GM12865 (cell line): ENCODE measurements around the gene TTC28.
"Not testable (repeated sequence)": the region's sequence is repeated elsewhere in the genome, so short reads cannot be mapped to it uniquely, and the experiment has no call there.

ENCODE experiments used
- DNase-seq: peaks from one replicate; pipeline ENCODE4 v3.0.0; 2010; ENCODE audit warnings: low read depth
- H3K4me3 ChIP-seq: 2 replicates; pipeline ENCODE4 v1.5.1; 2011; ENCODE audit warnings: mild to moderate bottlenecking, low read depth, low read length, control low read depth
- TF ChIP-seq, protein P1 (sequence below): IDR thresholded peaks from 2 replicates; pipeline ENCODE4 v1.5.1; 2011; ENCODE audit warnings: low read length, control low read depth, low read depth, inconsistent platforms; ENCODE audit not compliant: insufficient read depth; ENCODE audit errors: missing control alignments

The TTC28 gene

DNA sequence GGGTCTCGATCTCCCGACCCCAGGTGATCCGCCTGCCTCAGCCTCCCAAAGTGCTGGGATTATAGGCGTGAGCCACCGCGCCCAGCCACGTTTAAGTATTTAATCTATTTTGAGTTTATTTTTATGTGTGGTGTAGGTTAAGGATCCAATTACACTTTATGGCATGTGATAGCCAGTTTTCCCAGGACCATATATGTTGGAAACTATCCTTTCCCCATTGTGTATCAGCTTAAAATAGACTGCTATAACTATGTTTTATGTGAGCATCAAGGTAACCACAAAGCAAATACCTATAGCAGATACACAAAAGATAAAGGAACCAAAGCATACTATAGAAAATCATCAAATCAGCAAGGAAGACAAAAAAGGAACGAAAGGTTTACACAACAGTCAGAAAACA is 42.4 kb downstream of the TTC28 start:
- H3K4me3 ChIP-seq: no peak overlapping the region
- no peak for DNase-seq
- TF ChIP-seq, protein P1, sequence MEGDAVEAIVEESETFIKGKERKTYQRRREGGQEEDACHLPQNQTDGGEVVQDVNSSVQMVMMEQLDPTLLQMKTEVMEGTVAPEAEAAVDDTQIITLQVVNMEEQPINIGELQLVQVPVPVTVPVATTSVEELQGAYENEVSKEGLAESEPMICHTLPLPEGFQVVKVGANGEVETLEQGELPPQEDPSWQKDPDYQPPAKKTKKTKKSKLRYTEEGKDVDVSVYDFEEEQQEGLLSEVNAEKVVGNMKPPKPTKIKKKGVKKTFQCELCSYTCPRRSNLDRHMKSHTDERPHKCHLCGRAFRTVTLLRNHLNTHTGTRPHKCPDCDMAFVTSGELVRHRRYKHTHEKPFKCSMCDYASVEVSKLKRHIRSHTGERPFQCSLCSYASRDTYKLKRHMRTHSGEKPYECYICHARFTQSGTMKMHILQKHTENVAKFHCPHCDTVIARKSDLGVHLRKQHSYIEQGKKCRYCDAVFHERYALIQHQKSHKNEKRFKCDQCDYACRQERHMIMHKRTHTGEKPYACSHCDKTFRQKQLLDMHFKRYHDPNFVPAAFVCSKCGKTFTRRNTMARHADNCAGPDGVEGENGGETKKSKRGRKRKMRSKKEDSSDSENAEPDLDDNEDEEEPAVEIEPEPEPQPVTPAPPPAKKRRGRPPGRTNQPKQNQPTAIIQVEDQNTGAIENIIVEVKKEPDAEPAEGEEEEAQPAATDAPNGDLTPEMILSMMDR: no peak

DNA sequence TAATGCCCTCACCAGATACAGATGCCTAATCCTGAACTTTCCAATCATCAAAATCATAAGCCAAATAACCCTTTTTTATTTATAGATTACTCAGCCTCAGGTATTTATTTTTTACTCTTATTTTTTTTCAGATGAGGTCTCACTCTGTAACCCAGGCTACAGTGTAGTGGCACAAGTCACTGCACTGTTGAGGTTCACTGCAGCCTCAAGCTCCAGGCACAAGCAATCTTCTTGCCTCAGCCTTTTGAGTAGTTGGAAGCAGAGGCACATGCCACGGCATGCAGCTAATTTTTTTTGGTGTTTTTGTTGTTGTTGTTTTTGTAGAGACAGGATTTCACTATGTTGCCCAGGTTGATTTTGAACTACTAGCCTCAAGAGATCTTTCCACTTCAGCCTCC is 49.5 kb downstream of the TTC28 start:
- no peak for DNase-seq
- H3K4me3 ChIP-seq: no peak overlapping the region
- TF ChIP-seq, protein P1: no peak

DNA sequence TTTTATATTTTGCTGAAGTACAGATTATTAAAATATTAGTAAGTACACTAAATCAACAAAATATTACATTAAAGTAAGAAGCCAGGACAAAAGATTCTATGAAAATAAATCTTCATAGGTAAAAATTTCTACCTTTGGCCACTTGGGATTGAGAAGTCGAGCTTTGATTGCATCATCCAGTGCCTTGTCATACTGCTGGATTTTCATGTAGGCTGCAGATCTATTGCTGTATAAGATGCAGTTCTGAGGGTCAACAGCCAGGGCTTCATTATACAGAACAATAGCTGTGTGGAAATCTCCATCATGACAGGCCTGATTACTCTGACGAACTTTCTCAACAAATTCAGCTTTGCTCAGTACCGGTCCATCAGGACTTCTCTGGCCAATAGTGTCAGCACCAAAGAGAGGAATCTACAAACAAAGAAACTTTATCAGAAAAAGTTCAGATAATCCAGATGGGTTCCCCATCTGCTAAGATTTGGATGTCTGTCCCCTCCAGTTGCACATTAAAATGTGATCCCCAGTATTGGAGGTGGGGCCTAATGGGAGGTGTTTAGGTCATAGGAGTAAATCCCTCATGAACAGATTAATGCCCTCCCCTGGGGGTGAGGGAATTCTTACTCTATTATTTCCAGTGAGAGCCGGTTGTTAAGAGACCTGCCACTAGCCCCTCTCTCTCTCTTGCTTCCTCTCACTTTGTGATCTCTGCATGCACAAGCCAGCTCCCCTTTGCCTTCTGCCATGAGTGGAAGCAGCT is 50.0 kb downstream of the TTC28 start:
- DNase-seq: no peak
- TF ChIP-seq, protein P1: no peak
- H3K4me3 ChIP-seq: no peak overlapping the region

DNA sequence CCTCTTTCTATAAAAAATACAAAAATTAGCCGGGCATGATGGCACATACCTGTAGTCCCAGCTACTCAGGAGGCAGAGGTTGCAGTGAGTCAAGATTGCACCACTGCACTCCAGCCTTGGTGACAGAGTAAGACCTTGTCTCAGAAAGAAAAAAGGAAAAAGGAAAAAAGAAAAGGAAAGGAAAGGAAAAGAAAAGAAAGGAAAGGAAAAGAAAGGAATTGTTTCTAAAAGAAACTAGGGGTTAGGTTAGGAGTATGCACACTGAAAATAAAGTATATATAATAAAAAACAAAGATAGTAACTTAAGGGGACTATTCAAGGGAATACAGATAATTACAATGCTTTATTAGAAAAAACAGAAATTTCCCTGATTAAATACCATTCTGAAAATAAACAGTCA is 50.9 kb downstream of the TTC28 start:
- no peak for DNase-seq
- TF ChIP-seq, protein P1: no peak
- H3K4me3 ChIP-seq: no peak overlapping the region

DNA sequence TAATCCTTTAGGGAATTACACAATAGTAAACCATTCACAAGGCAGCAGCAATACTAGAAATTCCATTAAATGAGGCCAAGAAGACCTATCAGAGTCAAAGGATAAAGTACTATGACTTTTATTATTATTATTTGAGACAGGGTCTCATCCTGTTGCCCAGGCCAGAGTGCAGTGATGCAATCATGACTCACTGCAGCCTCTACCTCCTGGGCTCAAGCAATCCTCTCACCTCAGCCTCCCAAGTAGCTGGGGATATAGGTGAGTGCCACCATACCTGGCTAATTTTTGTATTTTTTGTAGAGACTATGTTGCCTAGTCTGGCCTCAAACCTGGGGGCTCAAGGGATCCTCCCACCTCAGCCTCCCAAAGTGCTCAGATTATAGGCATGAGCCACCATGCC is 51.8 kb downstream of the TTC28 start:
- TF ChIP-seq, protein P1: no peak
- DNase-seq: no peak
- no peak overlapping the region for H3K4me3 ChIP-seq

DNA sequence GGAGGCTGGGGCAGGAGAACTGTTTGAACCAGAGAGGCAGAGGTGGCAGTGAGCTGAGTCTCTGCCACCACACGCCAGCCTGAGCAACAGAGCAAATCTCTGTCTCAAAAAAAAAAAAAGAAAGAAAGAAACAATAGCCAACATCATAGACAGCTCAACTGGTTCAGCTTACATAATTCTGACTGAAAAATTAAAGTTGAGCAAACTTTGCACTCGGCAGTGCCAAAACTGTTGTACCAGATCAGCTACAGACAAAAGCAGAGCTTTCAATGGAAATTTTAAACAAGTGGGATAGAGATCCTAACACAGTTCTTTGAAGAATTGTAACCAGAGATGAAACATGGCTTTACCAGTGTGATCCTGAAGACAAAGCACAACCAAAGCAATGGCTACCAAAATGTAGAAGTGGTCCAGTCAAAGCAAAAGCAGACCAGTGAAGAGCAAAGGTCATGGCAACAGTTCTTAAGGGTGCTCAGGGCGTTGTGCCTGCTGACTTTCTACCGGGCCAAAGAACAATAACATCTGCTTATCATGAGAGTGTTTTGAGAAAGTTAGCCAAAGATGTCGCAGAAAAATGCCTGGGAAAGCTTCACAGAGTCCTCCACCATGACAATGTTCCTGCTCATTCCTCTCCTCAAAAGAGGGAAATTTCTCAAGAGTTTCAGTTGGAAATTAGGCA is 59.3 kb downstream of the TTC28 start:
- TF ChIP-seq, protein P1: no peak
- DNase-seq: no peak
- no peak overlapping the region for H3K4me3 ChIP-seq

DNA sequence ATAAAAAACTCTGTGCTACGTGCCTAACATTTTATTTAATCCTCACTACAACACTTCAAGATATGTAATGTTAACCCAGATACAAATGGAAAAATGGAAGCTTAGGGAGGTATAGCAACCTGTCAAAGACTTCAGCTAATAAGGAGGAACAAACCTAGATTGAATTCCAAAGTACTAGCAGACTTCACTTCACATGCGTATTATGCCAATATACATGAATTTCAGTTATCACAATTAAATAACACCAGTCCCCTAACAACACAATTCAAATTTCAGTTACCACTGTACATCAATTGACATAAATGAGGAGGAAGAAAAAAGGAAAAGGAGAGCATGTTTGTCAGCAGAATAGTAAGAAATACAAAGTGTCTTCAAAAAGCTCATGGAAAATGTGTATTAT is 60.4 kb downstream of the TTC28 start:
- H3K4me3 ChIP-seq: no peak overlapping the region
- DNase-seq: no peak

DNA sequence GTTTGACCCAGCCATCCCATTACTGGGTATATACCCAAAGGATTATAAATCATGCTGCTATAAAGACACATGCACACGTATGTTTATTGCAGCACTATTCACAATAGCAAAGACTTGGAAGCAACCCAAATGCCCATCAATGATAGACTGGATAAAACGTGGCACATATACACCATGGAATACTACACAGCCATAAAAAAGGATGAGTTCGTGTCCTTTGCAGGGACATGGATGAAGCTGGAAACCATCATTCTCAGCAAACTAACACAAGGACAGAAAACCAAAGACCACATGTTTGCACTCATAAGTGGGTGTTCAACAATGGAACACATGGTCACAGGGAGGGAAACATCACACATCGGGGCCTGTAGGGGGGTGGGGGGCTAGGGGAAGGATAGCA is 64.2 kb downstream of the TTC28 start:
- DNase-seq, H3K4me3 ChIP-seq: not testable (repeated sequence)

More for the DNA sequence above, 60.4 kb downstream of the TTC28 start:
- TF ChIP-seq, protein P1: no peak
